ENCODE measurements around the gene BTF3. TPM values are rescaled to one million over a fixed set of nuclear protein-coding genes. Genes with fewer than 3 reads are reported as not detected.
A peak's percentile ranks its signal among the peaks of the same experiment; 100 is the strongest.

Gene BTF3
- total and polyA plus RNA-seq, 2 experiments from 2014 or later: 506 to 1,148 TPM

DNA sequence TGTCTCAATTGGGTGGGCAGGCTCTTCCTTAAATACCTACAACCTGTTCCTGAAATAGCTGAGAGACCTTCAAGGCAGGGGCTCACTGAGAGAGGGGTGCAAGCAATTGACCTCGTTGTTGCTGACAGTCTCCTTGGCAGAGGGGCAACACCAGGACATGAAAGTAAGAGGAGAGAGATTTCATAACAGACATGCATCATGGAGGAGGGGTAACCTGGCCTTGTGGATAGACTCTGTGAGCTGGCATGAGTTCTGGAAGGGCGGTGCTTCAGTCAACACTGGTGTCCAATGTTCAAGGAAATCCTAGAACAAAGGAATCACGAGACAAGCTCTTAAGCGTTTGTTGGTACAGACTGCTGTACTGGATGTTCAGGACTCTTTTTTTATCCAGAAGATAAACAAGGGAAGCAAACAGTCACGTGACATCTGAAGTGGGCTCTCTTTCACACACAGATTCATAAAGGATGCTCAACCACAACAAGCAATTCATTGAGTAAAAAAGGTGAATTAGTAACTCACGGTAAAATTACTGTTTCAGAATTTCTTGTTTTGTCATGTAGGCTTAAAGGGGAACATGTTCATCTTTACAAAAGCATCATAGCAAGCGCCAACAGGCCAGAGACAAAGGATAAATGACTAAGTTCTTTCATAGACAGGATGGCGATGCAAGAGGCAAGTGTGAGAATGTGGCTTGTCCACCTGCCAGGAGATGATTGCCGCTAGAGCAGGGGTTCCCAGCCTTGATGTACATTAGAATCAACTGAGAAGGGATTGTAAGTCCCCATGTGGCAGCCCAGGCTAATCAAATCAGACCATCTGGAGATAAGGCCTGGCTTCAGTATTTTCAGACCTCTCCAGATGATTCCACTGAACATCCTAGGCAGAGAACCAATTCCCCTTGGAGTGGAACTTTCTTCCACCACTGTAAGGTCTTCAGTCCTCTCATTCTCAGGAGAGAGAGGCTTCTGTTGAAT lies 46.5 kb downstream of the BTF3 start:
- no peaks in the 10 kb centered on the region for H3K9me3 Mint-ChIP-seq
- Histone ChIP-seq H3K79me2 (replicated peaks; ENCODE audit: insufficient read depth) (no peaks in the 10 kb centered on the region), H3K27me3 (ENCODE audit: insufficient read depth) (no peaks in the 10 kb centered on the region), H3K27ac (ENCODE audit: low read depth) (no peak overlapping the region), H3K4me1 (ENCODE audit: insufficient read depth) (no peaks in the 10 kb centered on the region), H3K4me3 (no peak overlapping the region), H3K36me3 (ENCODE audit: insufficient read depth) (no peaks in the 10 kb centered on the region), H4K20me1 (replicated peaks; ENCODE audit: insufficient read depth) (no peaks in the 10 kb centered on the region), H2AFZ (peak overlapping the region; percentile 74; the same call in 1 of the 2 replicates), H3K9me2 (ENCODE audit: insufficient read depth) (peaks cover 4% of the 10 kb centered on the region; the same call in 1 of the 2 replicates), H3F3A (replicated peaks; ENCODE audit: low read depth) (no peaks in the 10 kb centered on the region), H3K4me2 (no peak overlapping the region)
- no peak overlapping the region for H3K4me3 Mint-ChIP-seq
- H3K4me1 Mint-ChIP-seq: peaks cover 4% of the 10 kb centered on the region; the same call in 2 of the 3 replicates
- H3K27me3 Mint-ChIP-seq (ENCODE audit: insufficient read depth, low read depth, poor library complexity): peaks cover 7% of the 10 kb centered on the region
- no peak overlapping the region for H3K27ac Mint-ChIP-seq
- ATAC-seq: no peak
- no peak for DNase-seq (ENCODE audit: low spot score)
- TF ChIP-seq ZNF331 (CRISPR knock-in tag; IDR thresholded peaks at IDR 0.05; ENCODE audit: low read depth): no peak
- H3K36me3 Mint-ChIP-seq (ENCODE audit: low read depth): no peaks in the 10 kb centered on the region

DNA sequence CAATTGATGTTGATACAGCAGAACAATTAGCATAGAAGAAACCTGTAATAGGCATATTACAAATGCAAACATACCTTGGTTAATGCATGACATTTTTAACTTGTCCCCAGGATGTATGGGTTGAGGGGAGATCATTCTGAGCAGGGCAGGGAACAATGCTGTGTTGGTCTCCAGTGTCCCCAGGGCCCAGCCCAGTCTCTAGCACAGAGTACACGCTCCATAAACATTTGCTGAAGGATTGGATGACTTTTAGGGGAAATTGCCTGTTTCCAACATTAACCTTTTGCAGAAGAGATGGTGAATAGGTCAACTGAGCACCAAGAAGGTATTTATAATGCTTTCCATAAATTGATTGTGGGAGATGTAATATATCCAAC lies 47.1 kb downstream of the BTF3 start:
- no peak for DNase-seq (ENCODE audit: low spot score)
- H3K9me2 ChIP-seq (ENCODE audit: insufficient read depth): peaks cover 4% of the 10 kb centered on the region; the same call in 1 of the 2 replicates
- no peak for ATAC-seq
- no peaks in the 10 kb centered on the region for H4K20me1 ChIP-seq (replicated peaks; ENCODE audit: insufficient read depth)
- no peaks in the 10 kb centered on the region for H3K4me1 ChIP-seq (ENCODE audit: insufficient read depth)
- no peaks in the 10 kb centered on the region for H3K9me3 Mint-ChIP-seq
- H3F3A ChIP-seq (replicated peaks; ENCODE audit: low read depth): no peaks in the 10 kb centered on the region
- no peaks in the 10 kb centered on the region for H3K36me3 ChIP-seq (ENCODE audit: insufficient read depth)
- H3K4me3 ChIP-seq: no peak overlapping the region
- H3K36me3 Mint-ChIP-seq (ENCODE audit: low read depth): no peaks in the 10 kb centered on the region
- TF ChIP-seq CREB1 (CRISPR knock-in tag; IDR thresholded peaks at IDR 0.05; ENCODE audit: low read depth): no peak
- no peak for TF ChIP-seq STAT1 (IDR thresholded peaks at IDR 0.05; ENCODE audit: unreplicated experiment)
- no peak for TF ChIP-seq EZH2phosphoT487 (IDR thresholded peaks at IDR 0.05; ENCODE audit: unreplicated experiment)
- TF ChIP-seq, protein P1, sequence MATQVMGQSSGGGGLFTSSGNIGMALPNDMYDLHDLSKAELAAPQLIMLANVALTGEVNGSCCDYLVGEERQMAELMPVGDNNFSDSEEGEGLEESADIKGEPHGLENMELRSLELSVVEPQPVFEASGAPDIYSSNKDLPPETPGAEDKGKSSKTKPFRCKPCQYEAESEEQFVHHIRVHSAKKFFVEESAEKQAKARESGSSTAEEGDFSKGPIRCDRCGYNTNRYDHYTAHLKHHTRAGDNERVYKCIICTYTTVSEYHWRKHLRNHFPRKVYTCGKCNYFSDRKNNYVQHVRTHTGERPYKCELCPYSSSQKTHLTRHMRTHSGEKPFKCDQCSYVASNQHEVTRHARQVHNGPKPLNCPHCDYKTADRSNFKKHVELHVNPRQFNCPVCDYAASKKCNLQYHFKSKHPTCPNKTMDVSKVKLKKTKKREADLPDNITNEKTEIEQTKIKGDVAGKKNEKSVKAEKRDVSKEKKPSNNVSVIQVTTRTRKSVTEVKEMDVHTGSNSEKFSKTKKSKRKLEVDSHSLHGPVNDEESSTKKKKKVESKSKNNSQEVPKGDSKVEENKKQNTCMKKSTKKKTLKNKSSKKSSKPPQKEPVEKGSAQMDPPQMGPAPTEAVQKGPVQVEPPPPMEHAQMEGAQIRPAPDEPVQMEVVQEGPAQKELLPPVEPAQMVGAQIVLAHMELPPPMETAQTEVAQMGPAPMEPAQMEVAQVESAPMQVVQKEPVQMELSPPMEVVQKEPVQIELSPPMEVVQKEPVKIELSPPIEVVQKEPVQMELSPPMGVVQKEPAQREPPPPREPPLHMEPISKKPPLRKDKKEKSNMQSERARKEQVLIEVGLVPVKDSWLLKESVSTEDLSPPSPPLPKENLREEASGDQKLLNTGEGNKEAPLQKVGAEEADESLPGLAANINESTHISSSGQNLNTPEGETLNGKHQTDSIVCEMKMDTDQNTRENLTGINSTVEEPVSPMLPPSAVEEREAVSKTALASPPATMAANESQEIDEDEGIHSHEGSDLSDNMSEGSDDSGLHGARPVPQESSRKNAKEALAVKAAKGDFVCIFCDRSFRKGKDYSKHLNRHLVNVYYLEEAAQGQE (IDR thresholded peaks at IDR 0.05; ENCODE audit: unreplicated experiment): no peak
- TF ChIP-seq, protein P2, sequence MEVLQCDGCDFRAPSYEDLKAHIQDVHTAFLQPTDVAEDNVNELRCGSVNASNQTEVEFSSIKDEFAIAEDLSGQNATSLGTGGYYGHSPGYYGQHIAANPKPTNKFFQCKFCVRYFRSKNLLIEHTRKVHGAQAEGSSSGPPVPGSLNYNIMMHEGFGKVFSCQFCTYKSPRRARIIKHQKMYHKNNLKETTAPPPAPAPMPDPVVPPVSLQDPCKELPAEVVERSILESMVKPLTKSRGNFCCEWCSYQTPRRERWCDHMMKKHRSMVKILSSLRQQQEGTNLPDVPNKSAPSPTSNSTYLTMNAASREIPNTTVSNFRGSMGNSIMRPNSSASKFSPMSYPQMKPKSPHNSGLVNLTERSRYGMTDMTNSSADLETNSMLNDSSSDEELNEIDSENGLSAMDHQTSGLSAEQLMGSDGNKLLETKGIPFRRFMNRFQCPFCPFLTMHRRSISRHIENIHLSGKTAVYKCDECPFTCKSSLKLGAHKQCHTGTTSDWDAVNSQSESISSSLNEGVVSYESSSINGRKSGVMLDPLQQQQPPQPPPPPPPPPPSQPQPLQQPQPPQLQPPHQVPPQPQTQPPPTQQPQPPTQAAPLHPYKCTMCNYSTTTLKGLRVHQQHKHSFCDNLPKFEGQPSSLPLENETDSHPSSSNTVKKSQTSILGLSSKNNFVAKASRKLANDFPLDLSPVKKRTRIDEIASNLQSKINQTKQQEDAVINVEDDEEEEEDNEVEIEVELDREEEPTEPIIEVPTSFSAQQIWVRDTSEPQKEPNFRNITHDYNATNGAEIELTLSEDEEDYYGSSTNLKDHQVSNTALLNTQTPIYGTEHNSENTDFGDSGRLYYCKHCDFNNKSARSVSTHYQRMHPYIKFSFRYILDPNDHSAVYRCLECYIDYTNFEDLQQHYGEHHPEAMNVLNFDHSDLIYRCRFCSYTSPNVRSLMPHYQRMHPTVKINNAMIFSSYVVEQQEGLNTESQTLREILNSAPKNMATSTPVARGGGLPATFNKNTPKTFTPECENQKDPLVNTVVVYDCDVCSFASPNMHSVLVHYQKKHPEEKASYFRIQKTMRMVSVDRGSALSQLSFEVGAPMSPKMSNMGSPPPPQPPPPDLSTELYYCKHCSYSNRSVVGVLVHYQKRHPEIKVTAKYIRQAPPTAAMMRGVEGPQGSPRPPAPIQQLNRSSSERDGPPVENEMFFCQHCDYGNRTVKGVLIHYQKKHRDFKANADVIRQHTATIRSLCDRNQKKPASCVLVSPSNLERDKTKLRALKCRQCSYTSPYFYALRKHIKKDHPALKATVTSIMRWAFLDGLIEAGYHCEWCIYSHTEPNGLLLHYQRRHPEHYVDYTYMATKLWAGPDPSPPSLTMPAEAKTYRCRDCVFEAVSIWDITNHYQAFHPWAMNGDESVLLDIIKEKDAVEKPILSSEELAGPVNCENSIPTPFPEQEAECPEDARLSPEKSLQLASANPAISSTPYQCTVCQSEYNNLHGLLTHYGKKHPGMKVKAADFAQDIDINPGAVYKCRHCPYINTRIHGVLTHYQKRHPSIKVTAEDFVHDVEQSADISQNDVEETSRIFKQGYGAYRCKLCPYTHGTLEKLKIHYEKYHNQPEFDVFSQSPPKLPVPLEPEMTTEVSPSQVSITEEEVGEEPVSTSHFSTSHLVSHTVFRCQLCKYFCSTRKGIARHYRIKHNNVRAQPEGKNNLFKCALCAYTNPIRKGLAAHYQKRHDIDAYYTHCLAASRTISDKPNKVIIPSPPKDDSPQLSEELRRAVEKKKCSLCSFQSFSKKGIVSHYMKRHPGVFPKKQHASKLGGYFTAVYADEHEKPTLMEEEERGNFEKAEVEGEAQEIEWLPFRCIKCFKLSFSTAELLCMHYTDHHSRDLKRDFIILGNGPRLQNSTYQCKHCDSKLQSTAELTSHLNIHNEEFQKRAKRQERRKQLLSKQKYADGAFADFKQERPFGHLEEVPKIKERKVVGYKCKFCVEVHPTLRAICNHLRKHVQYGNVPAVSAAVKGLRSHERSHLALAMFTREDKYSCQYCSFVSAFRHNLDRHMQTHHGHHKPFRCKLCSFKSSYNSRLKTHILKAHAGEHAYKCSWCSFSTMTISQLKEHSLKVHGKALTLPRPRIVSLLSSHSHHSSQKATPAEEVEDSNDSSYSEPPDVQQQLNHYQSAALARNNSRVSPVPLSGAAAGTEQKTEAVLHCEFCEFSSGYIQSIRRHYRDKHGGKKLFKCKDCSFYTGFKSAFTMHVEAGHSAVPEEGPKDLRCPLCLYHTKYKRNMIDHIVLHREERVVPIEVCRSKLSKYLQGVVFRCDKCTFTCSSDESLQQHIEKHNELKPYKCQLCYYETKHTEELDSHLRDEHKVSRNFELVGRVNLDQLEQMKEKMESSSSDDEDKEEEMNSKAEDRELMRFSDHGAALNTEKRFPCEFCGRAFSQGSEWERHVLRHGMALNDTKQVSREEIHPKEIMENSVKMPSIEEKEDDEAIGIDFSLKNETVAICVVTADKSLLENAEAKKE (CRISPR knock-in tag; IDR thresholded peaks at IDR 0.05): no peak
- no peak for TF ChIP-seq NANOG (IDR thresholded peaks at IDR 0.05; ENCODE audit: borderline replicate concordance)
- peaks cover 4% of the 10 kb centered on the region; the same call in 2 of the 3 replicates for H3K4me1 Mint-ChIP-seq
- no peaks in the 10 kb centered on the region for H3K27me3 ChIP-seq (ENCODE audit: insufficient read depth)
- no peak overlapping the region for H3K4me2 ChIP-seq
- no peaks in the 10 kb centered on the region for H3K79me2 ChIP-seq (replicated peaks; ENCODE audit: insufficient read depth)
- H3K27ac Mint-ChIP-seq: no peak overlapping the region
- no peak overlapping the region for H3K27ac ChIP-seq (ENCODE audit: low read depth)
- no peak overlapping the region for H3K4me3 Mint-ChIP-seq
- H2AFZ ChIP-seq: 0 out of 2 replicates have a peak overlapping the region, but pooled peaks have one; percentile 11
- H3K27me3 Mint-ChIP-seq (ENCODE audit: insufficient read depth, low read depth, poor library complexity): peaks cover 7% of the 10 kb centered on the region
